HPDE6-E6E7 (cell line): ENCODE measurements around the gene MRPL49.

Experiments
- DNase-seq: peaks from one replicate; pipeline ENCODE4 v3.0.0; 2011; ENCODE audit warnings: missing footprints; ENCODE audit errors: extremely low spot score

The MRPL49 gene

GRCh38 chr11:65121865-65122696, at the start of gene MRPL49, which contains the start of gene FAU:
TSS of gene MRPL49 (plus strand) at chr11:65122321. CDS start at chr11:65122347, 26 bp downstream.
TSS of gene FAU (minus strand) at chr11:65122134. CDS start at chr11:65121813, 321 bp downstream.
- DNase-seq: peak; percentile 94

- DNase-seq: no peak
Observed at GRCh38 chr11:65072631-65072966, 49.5 kb upstream of the MRPL49 start.

GRCh38 chr11:65077451-65077850, 44.7 kb upstream of the MRPL49 start:
- no peak for DNase-seq

DNA sequence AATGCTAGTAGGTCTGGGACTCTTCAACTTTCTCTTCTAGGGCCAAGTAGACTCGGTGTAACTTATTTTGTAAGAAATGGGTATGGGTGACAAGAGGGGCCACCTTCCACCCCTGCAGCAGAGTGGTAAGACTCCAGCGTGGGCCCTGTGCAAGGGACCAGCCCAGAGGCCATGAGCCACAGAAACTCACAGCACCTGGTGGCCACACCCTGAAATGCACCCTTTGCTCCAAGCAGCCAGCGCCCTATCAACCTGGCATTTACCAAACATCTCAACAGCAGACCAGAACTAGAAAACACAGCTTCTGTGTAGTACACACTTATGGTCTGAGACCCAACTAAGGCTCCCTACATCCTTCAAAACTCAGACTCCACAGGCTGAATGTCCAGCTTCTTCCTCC, 44.0 kb upstream of the MRPL49 start:
- no peak for DNase-seq

GRCh38 chr11:65078786-65079342, 43.3 kb upstream of the MRPL49 start:
- no peak for DNase-seq

GRCh38 chr11:65083134-65083833, 38.8 kb upstream of the MRPL49 start:
- DNase-seq: no peak

- DNase-seq: peak; percentile 98
Observed at GRCh38 chr11:65083834-65084597, 38.1 kb upstream of the MRPL49 start, which contains the start of the genes CDCA5 and ZFPL1. TSS of gene CDCA5 (minus strand) at chr11:65084040. CDS start at chr11:65083978, 62 bp downstream. TSS of gene ZFPL1 (plus strand) at chr11:65084222. CDS start at chr11:65084699, 477 bp downstream.

GRCh38 chr11:65084598-65085375, 37.3 kb upstream of the MRPL49 start:
- no peak for DNase-seq

DNA sequence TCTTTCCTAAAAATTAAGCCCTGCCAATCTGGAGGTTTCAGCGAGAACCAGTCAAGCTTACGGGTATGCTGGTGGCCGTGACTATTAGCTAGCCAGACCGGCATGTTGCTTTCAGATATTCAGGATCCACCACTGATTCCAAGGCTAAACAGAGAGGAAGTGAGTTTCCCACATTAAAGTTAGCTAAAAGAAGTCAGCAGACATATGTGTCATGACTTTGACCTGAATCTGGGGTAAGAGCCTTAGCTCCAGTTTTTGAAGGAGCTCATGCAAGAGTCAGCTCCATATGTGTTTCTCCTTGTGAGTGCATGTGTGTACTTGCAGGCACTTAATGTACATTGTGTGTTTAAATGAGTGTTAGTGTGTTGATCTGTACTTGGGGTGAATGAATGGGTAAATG, 36.7 kb upstream of the MRPL49 start:
- DNase-seq: no peak

- DNase-seq: no peak
Observed at GRCh38 chr11:65086809-65087208, 35.3 kb upstream of the MRPL49 start.

- DNase-seq: no peak
Observed at GRCh38 chr11:65087216-65087615, 34.9 kb upstream of the MRPL49 start.

- no peak for DNase-seq
Observed at GRCh38 chr11:65087827-65088226, 34.3 kb upstream of the MRPL49 start.

GRCh38 chr11:65089621-65090020, 32.5 kb upstream of the MRPL49 start:
- no peak for DNase-seq

- DNase-seq: no peak
Observed at GRCh38 chr11:65090628-65091027, 31.5 kb upstream of the MRPL49 start.

GRCh38 chr11:65095427-65095826, 26.7 kb upstream of the MRPL49 start:
- DNase-seq: no peak

DNA sequence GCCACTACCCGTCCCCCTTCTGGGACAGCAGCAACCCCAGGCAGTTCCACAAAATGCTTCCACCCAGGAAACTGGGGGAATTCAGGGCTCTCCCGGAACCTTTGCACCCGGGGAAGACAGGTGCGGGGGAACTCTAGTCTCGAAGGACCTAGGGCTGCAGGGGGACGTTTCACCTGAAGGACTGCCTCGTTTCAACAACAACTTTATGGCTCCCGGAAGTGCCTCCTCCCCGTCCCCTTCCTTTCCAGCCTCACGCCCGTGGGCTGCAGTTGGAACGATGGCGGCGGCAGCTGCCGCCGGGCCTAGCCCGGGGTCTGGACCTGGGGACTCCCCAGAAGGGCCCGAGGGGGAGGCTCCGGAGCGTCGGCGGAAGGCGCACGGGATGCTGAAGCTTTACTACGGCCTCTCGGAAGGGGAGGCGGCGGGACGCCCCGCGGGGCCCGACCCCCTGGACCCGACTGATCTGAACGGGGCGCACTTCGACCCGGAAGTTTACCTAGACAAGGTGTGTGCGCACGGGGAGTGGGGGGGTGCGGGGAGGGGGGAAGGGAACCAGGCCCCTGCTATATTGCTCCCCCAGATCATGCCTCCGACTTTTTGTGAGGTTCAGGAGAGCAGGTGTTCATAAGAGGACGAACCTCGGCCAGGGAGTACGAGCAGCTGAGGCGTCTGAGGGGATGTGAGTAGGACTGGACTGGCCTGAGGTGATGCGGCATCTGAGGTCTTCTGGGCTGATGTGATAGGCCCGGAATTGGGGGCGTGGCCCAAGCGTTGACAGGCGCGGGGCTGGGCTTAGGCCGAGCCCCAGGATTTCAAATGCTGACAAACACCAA, 25.9 kb upstream of the MRPL49 start, which contains the start of gene VPS51:
TSS of gene VPS51 (plus strand) at position 241 of the 833 bp plus-strand sequence. CDS start at position 278, 37 bp downstream.
- peak; percentile 96 for DNase-seq

- DNase-seq: no peak
Observed at GRCh38 chr11:65096926-65097325, 25.2 kb upstream of the MRPL49 start.

DNA sequence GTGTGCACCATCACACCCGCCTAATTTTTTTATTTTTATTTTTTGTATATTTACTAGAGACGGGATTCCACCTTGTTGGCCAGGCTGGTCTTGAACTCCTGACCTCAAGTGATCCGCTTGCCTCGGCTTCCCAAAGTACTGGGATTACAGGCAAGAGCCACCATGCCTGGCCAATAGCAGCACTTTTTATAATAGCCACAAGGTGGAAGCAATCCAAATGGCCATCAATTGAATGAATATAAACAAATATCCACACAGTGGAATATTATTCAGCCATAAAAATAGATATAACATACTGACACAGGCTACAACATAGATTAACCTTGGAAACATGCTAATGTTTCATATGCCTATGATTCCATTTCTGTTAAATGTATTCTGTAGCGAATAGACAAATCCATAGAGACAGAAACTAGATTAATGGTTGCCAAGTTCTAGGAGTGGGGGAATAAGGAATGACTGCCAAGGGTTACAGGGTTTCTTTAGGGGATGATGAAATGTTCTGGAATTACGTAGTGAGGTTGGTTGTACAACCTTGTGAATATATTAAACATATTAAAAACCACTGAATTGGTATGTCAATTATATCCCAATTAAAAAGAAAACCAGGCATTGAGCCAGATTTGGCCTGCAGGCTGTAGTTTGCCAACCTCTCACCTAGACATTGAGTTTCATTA, 21.3 kb upstream of the MRPL49 start:
- no peak for DNase-seq
